Stimulated activated CD4-positive, alpha-beta T cell treated with anti-CD3 and anti-CD28 coated beads, Interleukin-2, amount 100 ng/mL, for 48 hours (primary cell): Measurements from ENCODE around the gene IFIH1.

ENCODE experiments used
- DNase-seq, 2 donors: peaks; one replicate each; pipeline ENCODE4 v3.0.0-alpha.2; 2020

The IFIH1 gene

DNA sequence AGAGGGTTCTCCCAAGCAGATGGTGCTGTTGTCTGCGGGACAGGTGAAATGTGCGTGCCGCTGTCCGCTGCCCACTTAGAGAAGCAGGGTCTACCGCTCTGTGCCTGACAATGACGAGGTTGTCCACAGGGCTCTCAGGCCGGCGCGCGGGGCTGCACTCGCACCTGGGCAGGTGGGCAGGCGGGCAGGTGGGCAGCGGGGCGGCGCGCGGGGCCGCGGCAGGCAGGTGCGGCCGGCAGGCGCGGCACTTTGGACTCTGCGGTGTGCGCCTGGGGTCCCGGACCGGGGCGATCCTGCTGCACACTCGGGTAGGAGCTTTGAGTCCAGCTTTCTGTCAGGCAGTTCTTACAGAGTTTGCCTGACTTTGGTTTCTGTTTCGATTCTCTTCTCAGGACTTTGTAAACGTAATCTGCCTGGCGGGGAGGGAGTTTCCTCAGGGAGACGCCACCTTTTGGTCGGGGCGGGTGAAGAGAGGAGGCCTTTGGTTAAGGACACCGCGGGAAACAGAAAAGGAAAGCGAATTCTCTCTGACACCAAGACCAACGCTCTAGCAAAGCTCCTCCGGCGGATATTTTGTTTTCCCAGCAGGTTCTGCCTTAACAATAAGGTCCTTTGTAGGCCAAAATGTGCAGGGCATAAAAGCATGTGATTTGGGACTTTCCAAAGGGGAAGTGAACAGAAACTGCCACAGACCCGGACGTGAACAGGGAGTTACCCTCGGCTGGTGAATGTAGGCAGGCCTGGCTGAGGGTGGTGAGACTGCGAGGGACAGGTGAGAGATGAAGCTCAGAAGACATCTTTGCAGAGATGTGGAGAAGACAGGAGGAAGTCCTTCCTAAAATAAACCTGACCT lies at the start of gene IFIH1:
Gene IFIH1, minus strand, starts transcription at position 357 of the 853 bp plus-strand sequence. CDS start 377 bp downstream, outside the sequence.
- peak; percentile 60 to 61 for DNase-seq

DNA sequence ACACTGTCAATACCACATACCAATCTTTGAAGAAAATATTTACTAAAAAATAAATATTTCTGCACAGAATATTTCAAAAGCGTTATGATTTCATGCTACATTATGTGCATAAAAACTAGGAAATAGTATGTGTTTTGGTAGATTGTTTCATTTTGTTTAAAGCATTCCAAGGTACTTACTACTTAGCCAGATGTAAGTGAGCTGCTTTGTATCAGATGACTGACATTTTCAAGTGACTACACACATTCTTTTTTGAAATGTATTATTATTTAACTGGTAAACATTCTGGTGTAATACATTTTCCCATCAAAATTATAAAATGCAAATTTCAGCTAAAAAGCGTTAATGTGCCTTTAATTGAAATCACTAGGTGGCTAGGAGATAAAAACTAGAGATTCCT lies 46.9 kb upstream of the IFIH1 start:
- DNase-seq = no peak

- no peak for DNase-seq
These were observed 26.1 kb upstream of the IFIH1 start for GRCh38 chr2:162344617-162344950.

DNA sequence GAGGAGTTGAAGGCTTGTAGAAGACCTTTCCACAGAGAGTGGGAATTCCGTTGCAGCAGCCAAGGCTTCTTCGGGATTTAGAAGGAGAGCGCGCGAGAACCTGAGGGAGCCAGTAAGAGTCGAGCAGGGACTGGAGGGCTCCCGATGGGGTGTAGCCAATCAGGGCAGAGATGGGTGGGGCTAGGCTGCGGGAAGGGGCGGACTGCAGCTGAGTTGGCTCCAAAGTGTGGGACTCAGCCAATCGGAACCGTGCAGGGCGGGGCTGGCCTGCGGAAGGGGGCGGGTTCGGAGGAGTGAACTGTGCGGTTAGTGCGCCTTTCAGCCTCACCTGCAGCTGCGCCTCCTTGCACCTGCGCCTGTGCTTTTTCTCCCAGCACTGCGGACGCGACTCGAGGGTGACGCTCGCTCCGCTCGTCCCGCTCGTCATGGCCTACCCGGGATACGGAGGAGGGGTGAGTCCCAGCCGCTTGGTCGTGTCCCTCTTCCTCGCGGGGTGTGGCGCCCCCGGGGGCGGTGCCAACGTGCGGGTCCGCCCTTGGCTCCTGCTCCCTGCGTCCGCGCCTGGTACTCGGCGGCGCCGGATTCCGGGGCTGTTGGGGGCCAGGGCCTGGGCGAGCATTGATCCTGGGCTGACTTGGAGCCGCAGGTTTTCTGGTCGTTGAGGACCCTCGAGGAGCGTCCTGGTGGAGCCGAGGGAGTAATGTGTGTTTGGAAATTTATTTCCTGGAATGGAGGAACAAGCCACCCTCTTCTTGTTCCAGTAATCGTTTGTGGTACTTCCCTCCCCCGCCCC lies 25.5 kb upstream of the IFIH1 start, which contains the start of gene GCA:
Gene GCA, plus strand, starts transcription at position 309 of the 793 bp plus-strand sequence. Its CDS starts 117 bp downstream, at position 426.
- DNase-seq = peak; percentile 95 to 96

GRCh38 chr2:162343492-162343823 lies 25.0 kb upstream of the IFIH1 start:
- no peak for DNase-seq

- no peak for DNase-seq
These were observed 24.4 kb upstream of the IFIH1 start for GRCh38 chr2:162342841-162343240.

- no peak for DNase-seq
These were observed 23.8 kb upstream of the IFIH1 start for GRCh38 chr2:162342321-162342720.

- DNase-seq = no peak
These were observed 22.3 kb upstream of the IFIH1 start for GRCh38 chr2:162340822-162341221.

DNA sequence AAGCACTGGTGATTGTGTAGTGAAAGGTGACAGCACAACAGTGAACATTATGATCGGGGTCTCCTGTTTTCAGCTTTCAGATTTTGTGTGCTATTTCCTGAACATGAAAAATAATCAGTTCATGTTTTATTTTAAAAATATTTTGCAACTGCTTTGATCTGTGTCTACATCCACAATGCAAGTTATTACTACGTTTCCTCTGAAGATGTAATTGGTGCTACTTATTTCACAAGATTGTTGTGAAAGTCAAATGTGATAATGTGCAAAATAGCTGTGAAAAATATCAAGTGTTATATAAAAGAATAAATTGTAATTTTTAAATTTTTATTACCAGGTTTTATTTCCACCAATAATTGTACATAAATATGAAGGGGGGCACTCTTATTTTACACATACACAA lies 19.4 kb upstream of the IFIH1 start:
- DNase-seq = no peak

GRCh38 chr2:162333968-162334367 lies 15.5 kb upstream of the IFIH1 start:
- DNase-seq = no peak

DNA sequence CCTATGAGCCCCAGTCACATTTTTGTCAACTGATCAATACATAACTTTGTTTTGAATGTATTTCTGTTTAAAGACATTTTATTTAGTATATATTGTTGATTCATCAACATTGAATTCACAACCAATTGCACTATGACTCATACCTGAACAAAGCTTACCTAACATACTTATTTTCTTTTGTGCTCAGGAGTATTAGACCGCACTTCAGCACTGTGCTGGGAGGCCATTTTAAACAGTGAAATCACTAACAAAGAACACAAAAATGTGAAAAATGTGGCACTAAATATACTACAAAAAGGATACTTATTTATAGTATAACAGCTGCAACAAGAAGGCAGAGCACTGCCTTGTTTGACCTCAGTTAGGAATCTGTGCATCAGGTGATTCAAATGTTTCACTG lies 12.4 kb upstream of the IFIH1 start:
- DNase-seq = no peak

DNA sequence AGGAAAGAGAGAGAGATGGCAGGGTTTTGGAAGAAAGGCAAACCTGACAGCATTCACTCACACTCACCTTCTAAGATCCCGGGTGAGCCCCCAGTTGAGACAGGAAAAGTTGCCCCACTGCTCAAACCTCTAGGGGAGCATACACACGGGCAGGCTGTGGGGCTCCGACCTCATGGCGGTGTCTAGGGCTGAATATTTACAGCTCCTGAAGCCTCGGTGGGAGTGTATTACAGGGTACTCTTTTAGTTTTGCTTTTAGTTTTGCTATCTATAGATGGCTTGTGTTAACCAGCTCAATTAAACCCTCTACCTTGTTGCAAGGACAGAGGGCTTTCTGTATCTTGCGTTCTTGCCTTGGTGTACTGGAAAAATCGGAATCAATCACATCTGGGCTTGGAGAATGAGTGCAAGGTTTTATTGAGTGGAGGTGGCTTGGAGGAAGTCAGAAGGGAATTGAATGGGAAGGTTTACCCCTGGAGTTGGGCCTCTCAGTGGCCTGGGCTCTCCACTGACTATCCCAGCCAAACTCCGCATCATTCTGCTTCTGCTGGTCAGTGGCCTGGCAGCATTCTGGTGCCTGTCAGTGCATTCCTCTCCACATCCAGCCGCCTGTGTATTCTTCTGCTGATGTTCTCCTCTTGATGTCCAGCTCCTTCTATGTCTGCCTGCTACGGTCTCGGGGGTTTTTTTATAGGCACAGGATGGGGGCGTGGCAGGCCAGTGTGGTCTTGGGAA lies 10.1 kb upstream of the IFIH1 start:
- DNase-seq = no peak

GRCh38 chr2:162327806-162328205 lies 9.3 kb upstream of the IFIH1 start:
- no peak for DNase-seq

DNA sequence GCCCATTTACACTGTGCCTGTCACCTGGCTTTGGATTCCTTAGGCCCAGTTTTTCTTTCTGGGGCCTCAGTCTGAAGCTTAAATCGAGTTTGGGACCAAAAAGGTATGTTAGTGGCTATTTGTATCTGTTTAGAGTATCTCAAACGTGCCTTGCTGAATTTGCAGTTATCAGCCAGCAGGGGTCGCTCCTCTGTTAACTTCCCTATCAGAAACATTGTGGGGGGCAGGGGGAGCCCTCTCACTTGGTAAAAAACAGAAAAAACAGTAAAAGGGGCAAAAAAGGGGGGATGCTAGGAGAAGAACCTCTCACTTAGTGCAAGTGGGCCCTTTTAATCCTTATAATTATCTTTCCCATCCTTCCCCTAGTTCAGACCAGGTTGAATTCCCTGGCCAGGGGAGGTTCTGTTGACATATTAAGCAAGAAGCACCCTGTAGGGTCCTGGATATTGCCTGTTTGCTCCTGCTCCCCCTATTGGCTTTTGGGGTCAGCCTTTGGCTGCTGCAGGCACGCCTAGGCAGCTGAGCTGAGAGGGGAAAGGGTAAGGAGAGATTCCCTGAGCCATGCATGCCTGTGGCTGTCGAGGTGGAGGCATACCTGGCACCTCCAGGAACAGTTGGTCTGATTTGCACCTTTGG lies 8.8 kb upstream of the IFIH1 start:
- peak in 1 of 2 donors; percentile 27 for DNase-seq

DNA sequence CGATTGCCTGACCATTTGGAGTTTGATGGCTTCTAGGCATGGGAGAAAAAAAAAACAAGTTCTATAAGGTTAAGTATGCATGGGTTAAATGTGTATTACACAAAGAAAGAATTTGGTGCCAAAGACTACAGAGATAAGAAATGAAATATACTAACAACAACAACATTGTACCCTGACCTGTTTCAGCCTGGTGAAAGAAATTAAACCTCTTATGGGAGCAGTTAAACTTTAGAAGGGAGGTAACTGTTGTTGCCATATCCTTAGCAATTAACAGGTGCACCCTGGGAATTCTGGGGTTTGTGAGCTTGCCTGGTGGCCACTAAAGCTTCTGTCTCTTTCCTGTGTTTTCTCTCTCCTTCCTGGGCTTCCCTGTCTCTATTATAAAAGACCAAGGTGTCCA lies 6.5 kb upstream of the IFIH1 start:
- DNase-seq = no peak

GRCh38 chr2:162320864-162321517 lies 2.5 kb upstream of the IFIH1 start:
- no peak for DNase-seq

- peak; percentile 24 to 27 for DNase-seq
These were observed 590 bp downstream of the IFIH1 start for GRCh38 chr2:162317861-162318327.

GRCh38 chr2:162317058-162317742 lies 1.3 kb downstream of the IFIH1 start:
- no peak for DNase-seq

DNA sequence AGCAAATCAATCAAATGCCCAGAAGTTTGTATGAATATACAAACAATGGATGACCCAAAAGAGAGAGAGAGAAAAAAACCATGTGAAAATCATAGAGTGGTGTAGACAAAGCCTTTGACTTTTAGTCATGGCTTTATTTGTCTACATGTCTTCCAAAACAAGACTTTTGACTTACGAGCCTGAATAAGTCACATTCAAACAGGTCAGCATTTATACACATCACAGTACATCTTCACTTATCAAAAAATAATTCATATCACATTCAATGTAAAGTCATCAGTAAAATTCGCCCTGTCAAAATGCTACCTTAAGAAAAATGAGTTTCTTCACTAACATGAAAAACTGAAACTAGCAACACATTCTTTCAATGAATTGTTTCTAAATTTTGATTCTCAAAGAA lies 1.9 kb downstream of the IFIH1 start:
- DNase-seq = no peak

GRCh38 chr2:162315938-162316337 lies 2.5 kb downstream of the IFIH1 start:
- DNase-seq = no peak

DNA sequence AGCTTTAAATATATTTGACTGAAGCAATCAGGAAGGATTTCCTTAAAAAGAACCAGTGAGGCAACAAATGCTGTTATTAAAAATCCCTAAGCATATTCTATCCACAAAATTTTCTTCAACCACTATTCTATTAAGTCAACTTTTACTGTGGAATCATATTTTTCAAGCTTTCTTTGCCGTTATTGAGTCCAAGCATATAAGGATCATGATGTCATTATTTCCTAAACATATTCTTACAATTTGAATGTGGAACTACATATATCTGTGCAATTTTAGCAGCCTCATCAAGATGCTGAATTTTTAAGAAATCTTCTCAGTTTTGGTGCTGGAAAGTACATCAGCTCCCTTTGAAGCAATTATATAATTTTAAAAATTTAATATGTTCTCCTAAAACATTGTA lies 5.6 kb downstream of the IFIH1 start:
- DNase-seq = no peak
